ENCODE measurements around the gene EHHADH. TPM values are rescaled to one million over a fixed set of nuclear protein-coding genes. Genes with fewer than 3 reads are reported as not detected.

EHHADH gene
- total RNA-seq, 1 donor from 2014 or later: 3.6 TPM

DNA sequence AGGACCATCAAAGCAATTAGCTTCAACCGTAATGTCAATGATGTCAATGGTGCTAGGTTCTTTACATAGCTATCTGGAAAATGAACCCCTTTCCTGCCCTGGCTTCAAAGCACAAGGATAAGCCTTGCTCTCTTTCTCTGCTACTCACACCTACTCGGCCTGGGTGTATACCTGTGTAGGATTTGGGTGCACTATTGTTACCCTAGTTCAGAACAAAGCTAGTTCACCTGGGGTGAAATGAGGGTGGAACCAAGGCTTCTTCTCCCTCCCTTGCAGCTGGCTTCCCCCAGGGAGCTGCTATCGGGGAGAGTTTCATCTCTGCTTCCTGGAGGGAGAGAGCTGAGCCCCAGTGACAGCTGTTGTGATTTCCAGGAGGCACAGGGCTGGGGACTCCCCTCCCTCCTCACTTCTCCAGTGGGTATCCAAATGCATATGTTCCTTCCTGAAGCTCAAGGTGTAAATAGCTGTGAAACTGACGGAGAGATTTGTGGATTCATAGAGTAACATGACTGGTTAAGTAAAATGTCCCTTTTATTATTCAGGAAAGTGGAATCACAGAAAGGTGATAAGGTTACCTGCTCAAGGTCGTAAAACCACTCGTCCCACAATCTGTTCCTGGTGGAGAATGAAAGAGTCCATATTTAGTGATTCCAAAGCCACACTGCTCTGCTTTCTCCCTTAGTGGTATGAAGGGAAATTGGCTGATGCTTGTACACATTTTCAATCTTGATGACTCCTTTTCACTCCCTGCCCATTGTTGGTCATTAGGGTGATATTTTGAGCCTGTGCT, 89.2 kb downstream of the EHHADH start:
- Mint-ChIP-seq H3K27ac (peak overlapping the region; percentile 60), H3K4me3 (no peak overlapping the region), H3K9me3 (no peaks in the 10 kb centered on the region), H3K4me1 (no peaks in the 10 kb centered on the region), H3K27me3 (ENCODE audit: insufficient read depth, low read depth) (peaks cover 5% of the 10 kb centered on the region), H3K36me3 (no peaks in the 10 kb centered on the region)
- Histone ChIP-seq H3K27me3 (no peaks in the 10 kb centered on the region), H3F3A (ENCODE audit: low read depth) (no peaks in the 10 kb centered on the region), H3K79me2 (ENCODE audit: low read depth) (no peaks in the 10 kb centered on the region), H3K4me2 (no peak overlapping the region), H2AFZ (replicated peaks) (no peak overlapping the region), H4K20me1 (ENCODE audit: low read depth) (no peaks in the 10 kb centered on the region), H3K9ac (no peak overlapping the region), H3K27ac (no peak overlapping the region), H3K9me3 (ENCODE audit: low read depth) (no peaks in the 10 kb centered on the region), H3K4me3 (no peak overlapping the region), H3K4me1 (no peaks in the 10 kb centered on the region), H3K36me3 (no peaks in the 10 kb centered on the region)
- TF ChIP-seq, protein P1, sequence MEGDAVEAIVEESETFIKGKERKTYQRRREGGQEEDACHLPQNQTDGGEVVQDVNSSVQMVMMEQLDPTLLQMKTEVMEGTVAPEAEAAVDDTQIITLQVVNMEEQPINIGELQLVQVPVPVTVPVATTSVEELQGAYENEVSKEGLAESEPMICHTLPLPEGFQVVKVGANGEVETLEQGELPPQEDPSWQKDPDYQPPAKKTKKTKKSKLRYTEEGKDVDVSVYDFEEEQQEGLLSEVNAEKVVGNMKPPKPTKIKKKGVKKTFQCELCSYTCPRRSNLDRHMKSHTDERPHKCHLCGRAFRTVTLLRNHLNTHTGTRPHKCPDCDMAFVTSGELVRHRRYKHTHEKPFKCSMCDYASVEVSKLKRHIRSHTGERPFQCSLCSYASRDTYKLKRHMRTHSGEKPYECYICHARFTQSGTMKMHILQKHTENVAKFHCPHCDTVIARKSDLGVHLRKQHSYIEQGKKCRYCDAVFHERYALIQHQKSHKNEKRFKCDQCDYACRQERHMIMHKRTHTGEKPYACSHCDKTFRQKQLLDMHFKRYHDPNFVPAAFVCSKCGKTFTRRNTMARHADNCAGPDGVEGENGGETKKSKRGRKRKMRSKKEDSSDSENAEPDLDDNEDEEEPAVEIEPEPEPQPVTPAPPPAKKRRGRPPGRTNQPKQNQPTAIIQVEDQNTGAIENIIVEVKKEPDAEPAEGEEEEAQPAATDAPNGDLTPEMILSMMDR (IDR thresholded peaks at IDR 0.05): no peak
- no peak for TF ChIP-seq EZH2phosphoT487 (IDR thresholded peaks at IDR 0.05)
- TF ChIP-seq EZH2 (IDR thresholded peaks at IDR 0.05): no peak
- no peak for DNase-seq (ENCODE audit: low spot score)

DNA sequence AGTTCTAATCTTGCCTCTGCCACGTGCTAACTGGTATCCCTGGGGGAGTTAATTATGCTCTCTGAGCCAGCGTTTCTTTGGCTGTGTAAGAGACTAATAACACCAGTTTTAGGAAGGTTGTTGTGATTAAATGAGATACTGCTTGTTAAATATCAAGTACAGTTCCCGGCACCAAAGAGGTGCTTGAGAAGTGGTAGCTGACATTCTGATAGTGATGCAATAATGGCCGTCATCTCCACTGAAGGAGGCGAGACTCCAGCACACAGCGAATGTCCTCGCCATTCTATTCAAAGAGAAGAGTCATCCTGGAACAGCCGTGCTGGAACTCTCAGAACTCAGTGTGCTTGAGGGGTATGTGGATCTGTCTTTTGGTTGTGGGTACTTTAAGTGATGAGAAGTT, 91.2 kb downstream of the EHHADH start:
- H3K27ac Mint-ChIP-seq: no peak overlapping the region
- H3K9me3 ChIP-seq (ENCODE audit: low read depth): no peaks in the 10 kb centered on the region
- no peaks in the 10 kb centered on the region for H3K4me1 ChIP-seq
- no peak overlapping the region for H2AFZ ChIP-seq (replicated peaks)
- no peak overlapping the region for H3K4me3 ChIP-seq
- no peak overlapping the region for H3K4me3 Mint-ChIP-seq
- no peaks in the 10 kb centered on the region for H3K9me3 Mint-ChIP-seq
- no peak overlapping the region for H3K27ac ChIP-seq
- H3K27me3 ChIP-seq: no peaks in the 10 kb centered on the region
- DNase-seq (ENCODE audit: low spot score): no peak
- no peaks in the 10 kb centered on the region for H3F3A ChIP-seq (ENCODE audit: low read depth)
- H3K36me3 ChIP-seq: no peaks in the 10 kb centered on the region
- no peak overlapping the region for H3K9ac ChIP-seq
- no peaks in the 10 kb centered on the region for H3K4me1 Mint-ChIP-seq
- H3K36me3 Mint-ChIP-seq: no peaks in the 10 kb centered on the region
- H3K27me3 Mint-ChIP-seq (ENCODE audit: insufficient read depth, low read depth): peaks cover 5% of the 10 kb centered on the region
- H4K20me1 ChIP-seq (ENCODE audit: low read depth): no peaks in the 10 kb centered on the region
- TF ChIP-seq, protein P1 (IDR thresholded peaks at IDR 0.05): no peak
- TF ChIP-seq EZH2 (IDR thresholded peaks at IDR 0.05) (no peak), EZH2phosphoT487 (IDR thresholded peaks at IDR 0.05) (no peak)
- H3K79me2 ChIP-seq (ENCODE audit: low read depth): no peaks in the 10 kb centered on the region
- no peak overlapping the region for H3K4me2 ChIP-seq

DNA sequence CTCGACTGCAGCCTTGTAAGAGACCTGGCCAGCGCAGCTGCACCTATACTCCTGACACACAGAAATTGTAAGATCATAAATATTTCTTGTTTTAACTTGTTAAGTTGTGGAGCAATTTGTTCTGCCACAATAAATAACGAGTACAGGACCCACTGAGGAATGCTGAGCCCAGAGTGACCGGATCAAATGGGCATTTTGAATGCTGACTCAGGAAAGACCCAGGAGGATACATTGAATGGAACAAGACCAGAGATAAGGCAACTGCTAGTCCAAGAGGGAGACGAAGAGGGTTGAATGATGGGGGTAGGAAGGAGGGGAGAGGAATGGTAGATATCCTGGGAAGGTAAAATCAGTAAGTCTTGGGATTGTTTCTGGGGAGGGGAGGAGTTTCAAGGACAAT, 92.1 kb downstream of the EHHADH start:
- Histone ChIP-seq H3K36me3 (no peaks in the 10 kb centered on the region), H4K20me1 (ENCODE audit: low read depth) (no peaks in the 10 kb centered on the region), H3K4me3 (no peak overlapping the region), H3K79me2 (ENCODE audit: low read depth) (no peaks in the 10 kb centered on the region), H2AFZ (replicated peaks) (no peak overlapping the region), H3F3A (ENCODE audit: low read depth) (no peaks in the 10 kb centered on the region), H3K4me2 (no peak overlapping the region), H3K27me3 (no peaks in the 10 kb centered on the region), H3K9me3 (ENCODE audit: low read depth) (no peaks in the 10 kb centered on the region), H3K9ac (no peak overlapping the region), H3K27ac (no peak overlapping the region), H3K4me1 (no peaks in the 10 kb centered on the region)
- H3K4me1 Mint-ChIP-seq: no peaks in the 10 kb centered on the region
- H3K27me3 Mint-ChIP-seq (ENCODE audit: insufficient read depth, low read depth): peaks cover 5% of the 10 kb centered on the region
- H3K27ac Mint-ChIP-seq: no peak overlapping the region
- no peaks in the 10 kb centered on the region for H3K36me3 Mint-ChIP-seq
- no peak overlapping the region for H3K4me3 Mint-ChIP-seq
- no peak for DNase-seq (ENCODE audit: low spot score)
- no peak for TF ChIP-seq EZH2phosphoT487 (IDR thresholded peaks at IDR 0.05)
- TF ChIP-seq, protein P1 (IDR thresholded peaks at IDR 0.05): no peak
- TF ChIP-seq EZH2 (IDR thresholded peaks at IDR 0.05): no peak
- H3K9me3 Mint-ChIP-seq: no peaks in the 10 kb centered on the region
